ENCODE results near the gene MCRIP1. TPM values are rescaled to one million over a fixed set of nuclear protein-coding genes. Genes with fewer than 3 reads are reported as not detected.
A peak's percentile ranks its signal among the peaks of the same experiment; 100 is the strongest.

MCRIP1 gene
- total and polyA plus RNA-seq, 2 of the 13 experiments (the other 11 are each of a cell fraction or from before 2014, with no cell fraction given): 79.7 to 84.9 TPM

- no peak for TF ChIP-seq ZNF383 (CRISPR knock-in tag; IDR thresholded peaks at IDR 0.05; ENCODE audit: borderline replicate concordance)
- no peak for TF ChIP-seq GABPA (IDR thresholded peaks at IDR 0.05; ENCODE audit: low read depth, low read length)
- TF ChIP-seq GABPA (CRISPR knock-in tag; IDR thresholded peaks at IDR 0.05; ENCODE audit: low read depth): no peak
- 0 out of 2 replicates have a peak, but pooled peaks have one; percentile 19 for TF ChIP-seq GATAD2A (CRISPR knock-in tag; IDR thresholded peaks at IDR 0.05)
- no peak for TF ChIP-seq RFXAP (CRISPR knock-in tag; IDR thresholded peaks at IDR 0.05; ENCODE audit: borderline replicate concordance)
- TF ChIP-seq NCOA5 (CRISPR knock-in tag; IDR thresholded peaks at IDR 0.05): no peak
- no peak for TF ChIP-seq MEIS1 (CRISPR knock-in tag; IDR thresholded peaks at IDR 0.05; ENCODE audit: borderline replicate concordance)
- no peak for TF ChIP-seq MIER3 (CRISPR knock-in tag; IDR thresholded peaks at IDR 0.05; ENCODE audit: borderline replicate concordance)
- TF ChIP-seq ZNF720 (CRISPR knock-in tag; IDR thresholded peaks at IDR 0.05): no peak
- 0 out of 2 replicates have a peak, but pooled peaks have one; percentile 8 for TF ChIP-seq BHLHE40 (IDR thresholded peaks at IDR 0.05; ENCODE audit: low read length)
- no peak for TF ChIP-seq SMC3 (IDR thresholded peaks at IDR 0.05; ENCODE audit: low read length)
- TF ChIP-seq ARNT2 (CRISPR knock-in tag; IDR thresholded peaks at IDR 0.05; ENCODE audit: low read depth): no peak
- TF ChIP-seq ZNF10 (CRISPR knock-in tag; IDR thresholded peaks at IDR 0.05; ENCODE audit: borderline replicate concordance, low read depth): no peak
- TF ChIP-seq CENPBD1 (CRISPR knock-in tag; IDR thresholded peaks at IDR 0.05; ENCODE audit: borderline replicate concordance, low read depth): no peak
- peak in 1 of 2 experiments; percentile 44; a peak in 1 of 4 replicates for TF ChIP-seq KLF16 (CRISPR knock-in tag; IDR thresholded peaks at IDR 0.05)
- TF ChIP-seq PTBP1 (IDR thresholded peaks at IDR 0.05; ENCODE audit: low read depth, low read length, poor library complexity, severe bottlenecking): no peak
- no peak for TF ChIP-seq TFDP2 (CRISPR knock-in tag; IDR thresholded peaks at IDR 0.05)
- peak; percentile 41; the same call in 1 of the 2 replicates for TF ChIP-seq SALL1 (CRISPR knock-in tag; IDR thresholded peaks at IDR 0.05)
- TF ChIP-seq MED8 (CRISPR knock-in tag; IDR thresholded peaks at IDR 0.05; ENCODE audit: insufficient replicate concordance): no peak
- no peak for TF ChIP-seq ZSCAN21 (CRISPR knock-in tag; IDR thresholded peaks at IDR 0.05; ENCODE audit: borderline replicate concordance)
- TF ChIP-seq SAP130 (CRISPR knock-in tag; IDR thresholded peaks at IDR 0.05; ENCODE audit: low read depth): peak; percentile 34; the same call in 1 of the 2 replicates
- no peak for TF ChIP-seq FLYWCH1 (CRISPR knock-in tag; IDR thresholded peaks at IDR 0.05)
- no peak for TF ChIP-seq ZBTB26 (CRISPR knock-in tag; IDR thresholded peaks at IDR 0.05; ENCODE audit: borderline replicate concordance)
- TF ChIP-seq SMAD9 (CRISPR knock-in tag; IDR thresholded peaks at IDR 0.05): no peak
- TF ChIP-seq ZNF644 (CRISPR knock-in tag; IDR thresholded peaks at IDR 0.05; ENCODE audit: low read depth): no peak
- no peak for TF ChIP-seq CREBL2 (CRISPR knock-in tag; IDR thresholded peaks at IDR 0.05; ENCODE audit: borderline replicate concordance)
- no peak for TF ChIP-seq ZBTB7A (CRISPR knock-in tag; IDR thresholded peaks at IDR 0.05)
These were observed 8.0 kb upstream of the MCRIP1 start (continued) for GRCh38 chr17:81840826-81841778.
